IPS DF 6.9 (cell line): ENCODE data around the gene TMEM176A.
"Not testable (repeated sequence)": the region's sequence is repeated elsewhere in the genome, so short reads cannot be mapped to it uniquely, and the experiment has no call there.

ENCODE experiments used
- DNase-seq: peaks from one replicate; pipeline ENCODE4 v3.0.0-alpha.2; 2013; ENCODE audit warnings: low read depth, low spot score
- H3K27ac ChIP-seq: one replicate; pipeline ENCODE4 v1.5.1; 2013; ENCODE audit warnings: low read length, control low read depth
- H3K27me3 ChIP-seq: 2 replicates; pipeline ENCODE4 v1.6.1; 2013; ENCODE audit warnings: mild to moderate bottlenecking, low read length; ENCODE audit not compliant: control insufficient read depth, insufficient read depth
- H3K36me3 ChIP-seq: 2 replicates; pipeline ENCODE4 v1.6.1; 2013; ENCODE audit warnings: low read length; ENCODE audit not compliant: control insufficient read depth, insufficient read depth
- H3K4me1 ChIP-seq: 2 replicates; pipeline ENCODE4 v1.6.1; 2013; ENCODE audit warnings: low read length; ENCODE audit not compliant: control insufficient read depth, insufficient read depth
- H3K4me3 ChIP-seq: 2 replicates; pipeline ENCODE4 v1.5.1; 2013; ENCODE audit warnings: mild to moderate bottlenecking, low read length
- H3K9me3 ChIP-seq: 2 replicates; pipeline ENCODE4 v1.6.1; 2013; ENCODE audit warnings: low read length, inconsistent platforms; ENCODE audit not compliant: control insufficient read depth, insufficient read depth
- WGBS: extraction: QIAGEN DNeasy Blood & Tissue Kit; methylation state at CpG from one replicate; pipeline ENCODE4 v1.1.7; 2013; ENCODE audit warnings: mixed read lengths, missing lambda C conversion rate; ENCODE audit not compliant: insufficient read length, insufficient coverage; 5-methylcytosine and 5-hydroxymethylcytosine counted together

Gene TMEM176A

GRCh38 chr7:150801946-150802771 is 1.6 kb downstream of the TMEM176A start:
- Histone ChIP-seq H3K27me3 (peaks cover 37% of the 10 kb centered on the region), H3K27ac (no peak overlapping the region), H3K4me1 (peaks cover 7% of the 10 kb centered on the region), H3K9me3 (no peaks in the 10 kb centered on the region), H3K36me3 (no peaks in the 10 kb centered on the region), H3K4me3 (no peak overlapping the region)
- whole genome bisulfite sequencing = no CpG with 5 or more reads among the region's 12 CpGs
- no peak for DNase-seq

- peaks cover 7% of the 10 kb centered on the region for H3K4me1 ChIP-seq
- H3K27me3 ChIP-seq = peaks cover 37% of the 10 kb centered on the region
- no CpG with 5 or more reads among the region's 10 CpGs for WGBS
- no peak overlapping the region for H3K27ac ChIP-seq
- H3K36me3 ChIP-seq = no peaks in the 10 kb centered on the region
- DNase-seq = no peak
- H3K4me3 ChIP-seq = no peak overlapping the region
- no peaks in the 10 kb centered on the region for H3K9me3 ChIP-seq
Measured at GRCh38 chr7:150803161-150803860, 2.7 kb downstream of the TMEM176A start.

DNA sequence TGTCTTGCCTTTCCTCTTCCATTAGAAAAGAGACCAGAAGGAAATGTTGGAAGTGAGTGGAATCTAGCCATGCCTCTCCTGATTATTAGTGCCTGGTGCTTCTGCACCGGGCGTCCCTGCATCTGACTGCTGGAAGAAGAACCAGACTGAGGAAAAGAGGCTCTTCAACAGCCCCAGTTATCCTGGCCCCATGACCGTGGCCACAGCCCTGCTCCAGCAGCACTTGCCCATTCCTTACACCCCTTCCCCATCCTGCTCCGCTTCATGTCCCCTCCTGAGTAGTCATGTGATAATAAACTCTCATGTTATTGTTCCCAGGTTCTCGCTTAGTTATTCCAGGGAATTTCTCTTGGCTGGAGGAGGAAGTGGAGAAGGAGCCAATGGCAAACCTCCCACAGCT is 4.2 kb downstream of the TMEM176A start:
- Histone ChIP-seq H3K4me3 (no peak overlapping the region), H3K36me3 (no peaks in the 10 kb centered on the region), H3K27me3 (peaks cover 28% of the 10 kb centered on the region), H3K9me3 (no peaks in the 10 kb centered on the region), H3K27ac (no peak overlapping the region), H3K4me1 (peaks cover 4% of the 10 kb centered on the region)
- no peak for DNase-seq
- no CpG with 5 or more reads among the region's 5 CpGs for WGBS

GRCh38 chr7:150805864-150806263 is 5.3 kb downstream of the TMEM176A start:
- H3K4me3 ChIP-seq = no peak overlapping the region
- H3K27me3 ChIP-seq = peaks cover 19% of the 10 kb centered on the region
- no peaks in the 10 kb centered on the region for H3K9me3 ChIP-seq
- H3K36me3 ChIP-seq = no peaks in the 10 kb centered on the region
- H3K4me1 ChIP-seq = peaks cover 3% of the 10 kb centered on the region
- DNase-seq = no peak
- no peak overlapping the region for H3K27ac ChIP-seq

GRCh38 chr7:150806454-150806853 is 5.9 kb downstream of the TMEM176A start:
- DNase-seq = no peak
- H3K27me3 ChIP-seq = peaks cover 13% of the 10 kb centered on the region

GRCh38 chr7:150806863-150807262 is 6.3 kb downstream of the TMEM176A start:
- Histone ChIP-seq H3K4me1 (no peaks in the 10 kb centered on the region), H3K36me3 (no peaks in the 10 kb centered on the region), H3K27me3 (peaks cover 9% of the 10 kb centered on the region), H3K9me3 (no peaks in the 10 kb centered on the region), H3K27ac (no peak overlapping the region), H3K4me3 (no peak overlapping the region)
- no CpG with 5 or more reads among the region's 2 CpGs for WGBS
- no peak for DNase-seq

More at GRCh38 chr7:150806454-150806853, 5.9 kb downstream of the TMEM176A start:
- Histone ChIP-seq H3K36me3 (no peaks in the 10 kb centered on the region), H3K4me3 (no peak overlapping the region), H3K27ac (no peak overlapping the region), H3K4me1 (peaks cover under 1% of the 10 kb centered on the region; the same call in 1 of the 2 replicates), H3K9me3 (no peaks in the 10 kb centered on the region)
- no CpG with 5 or more reads among the region's 3 CpGs for WGBS

- H3K27me3 ChIP-seq, H3K36me3 ChIP-seq, H3K9me3 ChIP-seq, H3K27ac ChIP-seq, H3K4me1 ChIP-seq, DNase-seq, H3K4me3 ChIP-seq: not testable (repeated sequence)
- WGBS = no CpG with 5 or more reads among the region's 13 CpGs
Measured at GRCh38 chr7:150807616-150808438, 7.3 kb downstream of the TMEM176A start.

DNA sequence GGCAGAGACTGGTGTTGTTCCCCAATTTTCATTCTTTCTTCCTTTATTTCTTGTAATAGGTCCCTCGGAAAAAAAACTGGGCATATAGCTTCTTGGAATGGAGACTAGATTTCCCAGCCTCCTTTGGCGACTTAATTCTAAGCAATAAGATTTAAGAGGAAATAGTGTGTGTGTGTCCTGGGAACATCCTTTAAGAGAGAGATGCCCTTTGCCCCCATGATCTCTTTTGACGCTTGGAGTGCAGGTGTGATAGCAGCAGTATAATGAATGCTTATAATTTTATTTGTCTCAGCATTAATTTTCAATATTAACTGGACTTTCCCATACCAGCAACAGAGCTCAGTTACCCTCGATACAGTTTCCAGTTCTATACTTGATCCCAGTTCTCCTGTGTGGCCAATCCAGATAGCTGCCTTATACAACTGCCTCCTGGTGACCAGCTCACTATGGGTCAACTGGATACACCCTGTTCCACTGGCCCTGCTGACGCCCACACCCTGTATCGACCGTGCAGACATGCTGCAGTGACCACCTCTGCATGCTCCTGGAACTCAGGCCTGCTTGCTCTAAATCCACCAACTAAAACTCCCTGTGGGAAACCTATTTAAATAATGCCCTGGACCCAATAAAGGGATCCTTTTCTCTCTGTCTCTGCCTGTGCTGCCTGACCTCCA is 13.9 kb downstream of the TMEM176A start:
- H3K4me1 ChIP-seq = peaks cover 2% of the 10 kb centered on the region
- H3K27ac ChIP-seq = no peak overlapping the region
- no peak overlapping the region for H3K4me3 ChIP-seq
- no peaks in the 10 kb centered on the region for H3K27me3 ChIP-seq
- no peaks in the 10 kb centered on the region for H3K9me3 ChIP-seq
- DNase-seq = no peak
- H3K36me3 ChIP-seq = no peaks in the 10 kb centered on the region
- no CpG with 5 or more reads among the region's 7 CpGs for WGBS

DNA sequence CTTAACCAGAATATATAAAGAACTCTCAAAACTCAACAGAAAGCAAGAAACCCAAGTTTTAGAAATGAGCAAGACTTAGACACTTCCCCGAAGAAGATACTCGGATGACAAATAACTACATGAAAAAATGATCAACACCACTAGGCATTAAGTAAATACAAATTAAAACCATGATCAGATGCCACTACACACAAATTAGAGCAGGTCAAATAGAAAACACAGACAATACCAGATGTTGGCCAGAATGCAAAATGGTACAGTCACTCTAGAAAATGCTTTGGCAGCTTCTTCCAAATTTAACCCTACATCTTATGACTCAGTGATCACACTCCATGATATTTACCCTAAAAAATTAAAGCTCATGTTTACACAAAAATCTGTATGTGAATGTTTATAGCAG is 18.4 kb downstream of the TMEM176A start:
- no CpG with 5 or more reads among the region's 2 CpGs for WGBS
- H3K9me3 ChIP-seq = no peaks in the 10 kb centered on the region
- no peak overlapping the region for H3K4me3 ChIP-seq
- peaks cover 5% of the 10 kb centered on the region for H3K4me1 ChIP-seq
- H3K27me3 ChIP-seq = no peaks in the 10 kb centered on the region
- H3K27ac ChIP-seq = no peak overlapping the region
- no peak for DNase-seq
- no peaks in the 10 kb centered on the region for H3K36me3 ChIP-seq

DNA sequence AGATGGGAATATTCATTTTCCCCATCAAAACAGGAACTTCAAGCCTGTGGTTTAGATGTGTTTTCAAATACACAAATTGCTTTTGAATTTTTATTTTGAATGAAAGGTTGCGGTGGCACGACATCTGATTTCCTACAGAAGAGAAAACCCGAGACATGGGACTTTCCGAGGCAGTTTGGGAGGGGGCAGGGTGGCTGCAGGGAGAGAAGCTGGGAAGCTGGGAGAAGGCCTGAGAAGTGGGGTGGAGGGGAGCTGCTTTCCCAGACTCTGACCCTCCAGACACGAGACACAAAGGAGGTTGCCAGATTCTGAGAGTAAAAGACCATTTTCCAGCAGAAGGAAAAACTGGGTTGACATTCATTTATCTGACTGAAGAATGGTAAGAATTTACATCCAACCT is 19.6 kb downstream of the TMEM176A start:
- Histone ChIP-seq H3K9me3 (no peaks in the 10 kb centered on the region), H3K27ac (no peak overlapping the region), H3K4me1 (0 out of 2 replicates have a peak, but pooled peaks cover 4% of the 10 kb centered on the region), H3K27me3 (no peaks in the 10 kb centered on the region), H3K36me3 (no peaks in the 10 kb centered on the region), H3K4me3 (no peak overlapping the region)
- DNase-seq = no peak
- WGBS = no CpG with 5 or more reads among the region's 5 CpGs
